HEK293 (cell line): Measurements from ENCODE around the gene ABAT.

Experiments
- CTCF ChIA-PET: fragments of 350-600 bp; formaldehyde crosslinking; extraction: SDS; loops from one replicate; lab custom pipeline; 2021; ENCODE audit warnings: antibody characterized with exemption; lab: Yijun Ruan, JAX
- POLR2A ChIA-PET: fragments of 300-600 bp; formaldehyde crosslinking; extraction: SDS; loops from one replicate; lab custom pipeline; 2020; ENCODE audit warnings: antibody characterized with exemption, inconsistent platforms; lab: Yijun Ruan, JAX
- H3K27ac ChIP-seq: fragments of 200-500 bp; sonication (Bioruptor generic); 2 replicates; pipeline ENCODE4 v1.5.1; 2014; ENCODE audit warnings: low read depth, low read length, control low read depth, inconsistent platforms; ENCODE audit errors: extremely low read depth
- H3K36me3 ChIP-seq, 2 experiments: fragments of 200-500 bp in 1 of 2; sonication (Bioruptor generic) in 1 of 2; 1 replicate in 1 of 2; 2 replicates in 1 of 2; pipeline ENCODE4 v1.5.1; 2014 to 2017; ENCODE audit warnings: inconsistent platforms in 2 of 2, low read length in 2 of 2; ENCODE audit not compliant: control insufficient read depth in 2 of 2, insufficient read depth in 1 of 2
- H3K4me1 ChIP-seq: fragments of 200-500 bp; sonication (Bioruptor generic); 2 replicates; pipeline ENCODE4 v1.5.1; 2014; ENCODE audit warnings: mild to moderate bottlenecking, low read length, inconsistent platforms; ENCODE audit not compliant: control insufficient read depth, insufficient read depth
- H3K4me3 ChIP-seq: 2 replicates; pipeline ENCODE4 v1.5.1; 2011; ENCODE audit warnings: low read depth, mild to moderate bottlenecking, control low read depth, low read length, moderate library complexity
- H3K9me3 ChIP-seq: fragments of 200-500 bp; sonication (Bioruptor generic); 2 replicates; pipeline ENCODE4 v1.5.1; 2014; ENCODE audit warnings: low read depth, low read length, inconsistent platforms; ENCODE audit not compliant: control insufficient read depth, insufficient read depth
- ATF2 ChIP-seq: fragments of 450-650 bp; formaldehyde crosslinking; IDR thresholded peaks from 2 replicates; pipeline ENCODE4 v1.5.1; 2016; ENCODE audit warnings: missing biosample characterization, missing genetic modification characterization, low read depth
- FEZF1 ChIP-seq: fragments of 450-650 bp; formaldehyde crosslinking; IDR thresholded peaks from 2 replicates; pipeline ENCODE4 v1.5.1; 2016; ENCODE audit warnings: missing biosample characterization, missing genetic modification characterization
- KLF16 ChIP-seq: fragments of 450-650 bp; formaldehyde crosslinking; IDR thresholded peaks from 2 replicates; pipeline ENCODE4 v1.5.1; 2017; ENCODE audit warnings: missing biosample characterization, missing genetic modification characterization
- SCRT2 ChIP-seq: fragments of 450-650 bp; formaldehyde crosslinking; IDR thresholded peaks from 2 replicates; pipeline ENCODE4 v1.5.1; 2016; ENCODE audit warnings: missing biosample characterization, missing genetic modification characterization
- SETDB1 ChIP-seq: IDR thresholded peaks from one replicate; pipeline ENCODE4 v1.6.1; 2017; ENCODE audit warnings: mild to moderate bottlenecking, low read length, moderate library complexity, mixed read lengths; ENCODE audit not compliant: insufficient read length
- TRIM28 ChIP-seq: IDR thresholded peaks from 2 replicates; pipeline ENCODE4 v1.6.1; 2011; ENCODE audit warnings: low read length, control low read depth, borderline replicate concordance
- ZNF169 ChIP-seq: fragments of 450-650 bp; formaldehyde crosslinking; IDR thresholded peaks from 2 replicates; pipeline ENCODE4 v1.5.1; 2016; ENCODE audit warnings: missing biosample characterization, missing genetic modification characterization
- ZNF223 ChIP-seq: fragments of 450-650 bp; formaldehyde crosslinking; IDR thresholded peaks from 2 replicates; pipeline ENCODE4 v1.5.1; 2016; ENCODE audit warnings: missing biosample characterization, missing genetic modification characterization
- ZNF302 ChIP-seq: fragments of 450-650 bp; formaldehyde crosslinking; IDR thresholded peaks from 2 replicates; pipeline ENCODE4 v1.5.1; 2016; ENCODE audit warnings: missing biosample characterization, missing genetic modification characterization, low read depth
- ZNF518A ChIP-seq: fragments of 450-650 bp; formaldehyde crosslinking; conservative IDR thresholded peaks from 2 replicates; pipeline ENCODE4 v1.5.1; 2016; ENCODE audit warnings: low read depth, missing biosample characterization, missing genetic modification characterization
- ZNF529 ChIP-seq: fragments of 450-650 bp; formaldehyde crosslinking; IDR thresholded peaks from 2 replicates; pipeline ENCODE4 v1.5.1; 2017; ENCODE audit warnings: missing genetic modification characterization, missing biosample characterization; ENCODE audit not compliant: insufficient replicate concordance
- ZNF670 ChIP-seq: fragments of 450-650 bp; formaldehyde crosslinking; IDR thresholded peaks from 2 replicates; pipeline ENCODE4 v1.5.1; 2016; ENCODE audit warnings: missing biosample characterization, missing genetic modification characterization, low read depth
- TF ChIP-seq, protein P1 (sequence below): fragments of 450-650 bp; formaldehyde crosslinking; IDR thresholded peaks from 2 replicates; pipeline ENCODE4 v1.5.1; 2016; ENCODE audit warnings: missing biosample characterization, missing genetic modification characterization, borderline replicate concordance
- TF ChIP-seq, protein P2 (sequence below): fragments of 450-650 bp; formaldehyde crosslinking; IDR thresholded peaks from 2 replicates; pipeline ENCODE4 v1.5.1; 2016; ENCODE audit warnings: missing biosample characterization, missing genetic modification characterization

ABAT gene

GRCh38 chr16:8668113-8668512, 6.3 kb upstream of the ABAT start:
- no peak overlapping the region for H3K27ac ChIP-seq
- no peaks in the 10 kb centered on the region for H3K4me1 ChIP-seq
- POLR2A ChIA-PET = no interaction called here
- H3K4me3 ChIP-seq = no peak overlapping the region
- H3K36me3 ChIP-seq = no peaks in the 10 kb centered on the region
- no peaks in the 10 kb centered on the region for H3K9me3 ChIP-seq
- TF ChIP-seq, protein P1, sequence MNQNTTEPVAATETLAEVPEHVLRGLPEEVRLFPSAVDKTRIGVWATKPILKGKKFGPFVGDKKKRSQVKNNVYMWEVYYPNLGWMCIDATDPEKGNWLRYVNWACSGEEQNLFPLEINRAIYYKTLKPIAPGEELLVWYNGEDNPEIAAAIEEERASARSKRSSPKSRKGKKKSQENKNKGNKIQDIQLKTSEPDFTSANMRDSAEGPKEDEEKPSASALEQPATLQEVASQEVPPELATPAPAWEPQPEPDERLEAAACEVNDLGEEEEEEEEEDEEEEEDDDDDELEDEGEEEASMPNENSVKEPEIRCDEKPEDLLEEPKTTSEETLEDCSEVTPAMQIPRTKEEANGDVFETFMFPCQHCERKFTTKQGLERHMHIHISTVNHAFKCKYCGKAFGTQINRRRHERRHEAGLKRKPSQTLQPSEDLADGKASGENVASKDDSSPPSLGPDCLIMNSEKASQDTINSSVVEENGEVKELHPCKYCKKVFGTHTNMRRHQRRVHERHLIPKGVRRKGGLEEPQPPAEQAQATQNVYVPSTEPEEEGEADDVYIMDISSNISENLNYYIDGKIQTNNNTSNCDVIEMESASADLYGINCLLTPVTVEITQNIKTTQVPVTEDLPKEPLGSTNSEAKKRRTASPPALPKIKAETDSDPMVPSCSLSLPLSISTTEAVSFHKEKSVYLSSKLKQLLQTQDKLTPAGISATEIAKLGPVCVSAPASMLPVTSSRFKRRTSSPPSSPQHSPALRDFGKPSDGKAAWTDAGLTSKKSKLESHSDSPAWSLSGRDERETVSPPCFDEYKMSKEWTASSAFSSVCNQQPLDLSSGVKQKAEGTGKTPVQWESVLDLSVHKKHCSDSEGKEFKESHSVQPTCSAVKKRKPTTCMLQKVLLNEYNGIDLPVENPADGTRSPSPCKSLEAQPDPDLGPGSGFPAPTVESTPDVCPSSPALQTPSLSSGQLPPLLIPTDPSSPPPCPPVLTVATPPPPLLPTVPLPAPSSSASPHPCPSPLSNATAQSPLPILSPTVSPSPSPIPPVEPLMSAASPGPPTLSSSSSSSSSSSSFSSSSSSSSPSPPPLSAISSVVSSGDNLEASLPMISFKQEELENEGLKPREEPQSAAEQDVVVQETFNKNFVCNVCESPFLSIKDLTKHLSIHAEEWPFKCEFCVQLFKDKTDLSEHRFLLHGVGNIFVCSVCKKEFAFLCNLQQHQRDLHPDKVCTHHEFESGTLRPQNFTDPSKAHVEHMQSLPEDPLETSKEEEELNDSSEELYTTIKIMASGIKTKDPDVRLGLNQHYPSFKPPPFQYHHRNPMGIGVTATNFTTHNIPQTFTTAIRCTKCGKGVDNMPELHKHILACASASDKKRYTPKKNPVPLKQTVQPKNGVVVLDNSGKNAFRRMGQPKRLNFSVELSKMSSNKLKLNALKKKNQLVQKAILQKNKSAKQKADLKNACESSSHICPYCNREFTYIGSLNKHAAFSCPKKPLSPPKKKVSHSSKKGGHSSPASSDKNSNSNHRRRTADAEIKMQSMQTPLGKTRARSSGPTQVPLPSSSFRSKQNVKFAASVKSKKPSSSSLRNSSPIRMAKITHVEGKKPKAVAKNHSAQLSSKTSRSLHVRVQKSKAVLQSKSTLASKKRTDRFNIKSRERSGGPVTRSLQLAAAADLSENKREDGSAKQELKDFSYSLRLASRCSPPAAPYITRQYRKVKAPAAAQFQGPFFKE = no peak
- TF ChIP-seq ZNF670 (tag by site-specific recombination) = no peak
- TF ChIP-seq ZNF529 (tag by site-specific recombination) = no peak
- no peak for TF ChIP-seq FEZF1 (tag by site-specific recombination)
- no peak for TF ChIP-seq ZNF302 (tag by site-specific recombination)
- TF ChIP-seq SETDB1 = no peak
- TF ChIP-seq ZNF223 (tag by site-specific recombination) = no peak
- TF ChIP-seq ZNF169 (tag by site-specific recombination) = no peak
- TF ChIP-seq SCRT2 (tag by site-specific recombination) = no peak
- TF ChIP-seq, all 188 proteins: peak for 0
- CTCF ChIA-PET = no interaction called here

- POLR2A ChIA-PET = no interaction called here
- CTCF ChIA-PET = interaction anchor here (0.7 kb wide), 1 partner anchor 216 kb away, joined by 3 read pairs; no protein-coding TSS in a partner anchor
- no peaks in the 10 kb centered on the region for H3K9me3 ChIP-seq
- H3K4me3 ChIP-seq = no peak overlapping the region
- H3K4me1 ChIP-seq = no peaks in the 10 kb centered on the region
- H3K36me3 ChIP-seq = no peaks in the 10 kb centered on the region
- no peak overlapping the region for H3K27ac ChIP-seq
- TF ChIP-seq ZNF518A (tag by site-specific recombination) (no peak), ATF2 (tag by site-specific recombination) (no peak), TRIM28 (no peak), KLF16 (tag by site-specific recombination) (no peak)
- TF ChIP-seq, protein P1 = no peak
- TF ChIP-seq, protein P2, sequence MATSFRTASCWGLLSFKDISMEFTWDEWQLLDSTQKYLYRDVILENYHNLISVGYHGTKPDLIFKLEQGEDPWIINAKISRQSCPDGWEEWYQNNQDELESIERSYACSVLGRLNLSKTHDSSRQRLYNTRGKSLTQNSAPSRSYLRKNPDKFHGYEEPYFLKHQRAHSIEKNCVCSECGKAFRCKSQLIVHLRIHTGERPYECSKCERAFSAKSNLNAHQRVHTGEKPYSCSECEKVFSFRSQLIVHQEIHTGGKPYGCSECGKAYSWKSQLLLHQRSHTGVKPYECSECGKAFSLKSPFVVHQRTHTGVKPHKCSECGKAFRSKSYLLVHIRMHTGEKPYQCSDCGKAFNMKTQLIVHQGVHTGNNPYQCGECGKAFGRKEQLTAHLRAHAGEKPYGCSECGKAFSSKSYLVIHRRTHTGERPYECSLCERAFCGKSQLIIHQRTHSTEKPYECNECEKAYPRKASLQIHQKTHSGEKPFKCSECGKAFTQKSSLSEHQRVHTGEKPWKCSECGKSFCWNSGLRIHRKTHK = no peak
Measured at GRCh38 chr16:8669481-8669880, 4.9 kb upstream of the ABAT start.
